ENCODE results near the gene BRI3. TPM values are rescaled to one million over a fixed set of nuclear protein-coding genes. Genes with fewer than 3 reads are reported as not detected.

BRI3 gene
- total RNA-seq, 1 experiment from 2014 or later, result 67.6 TPM

GRCh38 chr7:98286701-98287485 lies 5.4 kb downstream of the BRI3 start:
- DNase-seq (ENCODE audit: low read depth), result no peak

- DNase-seq (ENCODE audit: low read depth), result no peak
Measured at GRCh38 chr7:98287486-98287959, 6.0 kb downstream of the BRI3 start.

GRCh38 chr7:98288064-98288823 lies 6.8 kb downstream of the BRI3 start:
- DNase-seq (ENCODE audit: low read depth), result no peak

- no peak for DNase-seq (ENCODE audit: low read depth)
Measured at GRCh38 chr7:98289333-98289875, 7.9 kb downstream of the BRI3 start.

- DNase-seq (ENCODE audit: low read depth), result no peak
Measured at GRCh38 chr7:98291717-98292116, 10.2 kb downstream of the BRI3 start.

GRCh38 chr7:98293265-98293664 lies 11.8 kb downstream of the BRI3 start:
- no peak for DNase-seq (ENCODE audit: low read depth)

- no peak for DNase-seq (ENCODE audit: low read depth)
Measured at GRCh38 chr7:98293746-98294145, 12.3 kb downstream of the BRI3 start.

- no peak for DNase-seq (ENCODE audit: low read depth)
Measured at GRCh38 chr7:98294326-98294725, 12.8 kb downstream of the BRI3 start.

GRCh38 chr7:98294798-98295382 lies 13.4 kb downstream of the BRI3 start:
- peak; percentile 49 for DNase-seq (ENCODE audit: low read depth)

GRCh38 chr7:98295467-98296192 lies 14.1 kb downstream of the BRI3 start:
- no peak for DNase-seq (ENCODE audit: low read depth)

GRCh38 chr7:98296833-98297232 lies 15.3 kb downstream of the BRI3 start:
- DNase-seq (ENCODE audit: low read depth), result no peak

GRCh38 chr7:98297626-98298286 lies 16.3 kb downstream of the BRI3 start:
- no peak for DNase-seq (ENCODE audit: low read depth)

- DNase-seq (ENCODE audit: low read depth), result no peak
Measured at GRCh38 chr7:98300595-98301372, 19.3 kb downstream of the BRI3 start.

GRCh38 chr7:98301693-98302470 lies 20.4 kb downstream of the BRI3 start:
- no peak for DNase-seq (ENCODE audit: low read depth)

GRCh38 chr7:98303176-98303865 lies 21.8 kb downstream of the BRI3 start:
- DNase-seq (ENCODE audit: low read depth), result no peak

GRCh38 chr7:98303906-98304305 lies 22.4 kb downstream of the BRI3 start:
- no peak for DNase-seq (ENCODE audit: low read depth)

- DNase-seq (ENCODE audit: low read depth), result no peak
Measured at GRCh38 chr7:98305951-98306535, 24.6 kb downstream of the BRI3 start.

- no peak for DNase-seq (ENCODE audit: low read depth)
Measured at GRCh38 chr7:98307971-98308466, 26.5 kb downstream of the BRI3 start.

Measured in LHCN-M2 (cell line).